Measurements from ENCODE around the gene L3MBTL3. TPM values are rescaled to one million over a fixed set of nuclear protein-coding genes. Genes with fewer than 3 reads are reported as not detected.

L3MBTL3 gene
- total RNA-seq, 2 experiments from 2014 or later = 5.4 to 9.3 TPM

DNA sequence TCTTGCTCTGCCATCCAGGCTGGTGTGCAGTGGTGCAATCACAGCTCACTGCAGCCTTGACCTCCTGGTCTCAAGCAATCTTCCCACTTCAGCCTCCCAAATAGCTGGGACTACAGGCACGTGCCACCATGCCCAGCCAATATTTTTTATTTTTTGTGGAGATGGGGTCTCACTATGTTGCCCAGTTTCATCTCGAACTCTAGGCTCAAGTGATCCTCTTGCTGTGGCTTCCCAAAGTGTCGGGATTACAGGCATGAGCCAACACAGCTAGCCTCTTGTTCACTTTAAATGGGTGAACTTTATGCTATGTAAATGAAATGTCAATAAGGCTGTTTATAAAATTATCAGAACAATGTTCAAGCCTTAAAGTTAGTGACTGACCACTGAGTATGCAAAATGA lies 167.3 kb downstream of the L3MBTL3 start:
- no peak for ATAC-seq
- no peak overlapping the region for H3K27ac Mint-ChIP-seq
- peaks cover 13% of the 10 kb centered on the region for H3K36me3 Mint-ChIP-seq (ENCODE audit: low read depth)
- intact Hi-C loops (cut with DNase I, micrococcal nuclease) = loop anchor here in 1 of 2 experiments (2.0 to 5.0 kb wide), 2 partner anchors 37 to 48 kb away; partner anchors contain the start of gene SAMD3
- no peak overlapping the region for H3K4me3 Mint-ChIP-seq
- no peak for DNase-seq
- CTCF ChIA-PET = interaction anchor here (1.6 kb wide), 1 partner anchor 8 kb away, joined by 3 read pairs; no protein-coding TSS in a partner anchor
- POLR2A ChIA-PET = no interaction called here
- H3K4me1 Mint-ChIP-seq = peaks cover 61% of the 10 kb centered on the region
- no peaks in the 10 kb centered on the region for H3K9me3 Mint-ChIP-seq (ENCODE audit: low read depth)
- no peaks in the 10 kb centered on the region for H3K27me3 Mint-ChIP-seq

DNA sequence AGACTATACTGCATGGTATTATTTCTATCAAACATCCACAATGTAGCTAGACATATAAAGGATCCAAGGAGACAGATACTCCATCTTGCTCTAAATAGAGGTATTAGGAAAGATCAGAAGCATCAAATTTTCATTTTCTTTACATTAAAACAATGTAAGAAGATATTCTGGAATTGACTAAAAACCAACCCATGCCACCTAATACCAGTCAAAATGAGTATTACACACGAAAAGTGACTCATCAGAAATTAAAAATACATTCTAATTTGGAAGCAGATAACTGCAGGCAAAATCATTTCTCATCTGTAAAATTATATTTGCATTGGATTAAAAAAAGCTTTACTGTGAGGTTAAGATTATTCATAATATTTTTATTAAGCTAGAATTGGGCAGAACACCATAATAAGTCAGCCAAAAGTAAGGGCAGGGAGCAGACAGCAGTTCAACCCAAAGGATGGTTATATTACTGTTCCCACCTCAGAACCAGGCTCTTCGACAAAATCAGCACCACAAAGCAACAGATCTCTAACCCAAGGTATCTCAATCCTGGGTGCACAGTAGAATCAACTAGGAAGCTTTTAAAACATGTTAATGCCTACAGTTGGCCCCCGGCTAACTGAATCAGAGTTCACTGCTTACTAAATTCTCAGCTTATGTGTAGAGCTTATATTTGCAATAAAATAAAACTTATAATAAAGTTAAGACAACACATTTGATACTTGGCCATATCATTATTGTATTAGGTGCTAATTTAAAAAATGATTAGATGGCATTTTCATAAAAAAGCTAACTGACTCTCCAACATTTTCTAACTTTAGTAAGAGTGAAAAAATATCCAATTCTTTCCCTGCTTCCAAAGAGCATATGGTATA lies 169.2 kb downstream of the L3MBTL3 start:
- H3K4me3 Mint-ChIP-seq = no peak overlapping the region
- peaks cover under 1% of the 10 kb centered on the region for H3K9me3 Mint-ChIP-seq (ENCODE audit: low read depth)
- POLR2A ChIA-PET = interaction anchor here (0.6 kb wide), 1 partner anchor 27 kb away, joined by 3 read pairs; no protein-coding TSS in a partner anchor
- H3K4me1 Mint-ChIP-seq = peaks cover 78% of the 10 kb centered on the region
- peak overlapping the region; percentile 34 for H3K27ac Mint-ChIP-seq
- ATAC-seq (peak; percentile 63), DNase-seq (no peak)
- H3K27me3 Mint-ChIP-seq = no peaks in the 10 kb centered on the region
- H3K36me3 Mint-ChIP-seq (ENCODE audit: low read depth) = peaks cover 17% of the 10 kb centered on the region
- intact Hi-C loops (cut with DNase I, micrococcal nuclease) = loop anchor here in 1 of 2 experiments (2.0 to 5.0 kb wide), 2 partner anchors 35 to 50 kb away; partner anchors contain the start of gene SAMD3
- CTCF ChIA-PET = interaction anchor here (0.6 to 1.4 kb wide), 7 partner anchors 12 to 100 kb away, joined by 3 to 6 read pairs (median 3); partner anchors contain the start of gene SAMD3

DNA sequence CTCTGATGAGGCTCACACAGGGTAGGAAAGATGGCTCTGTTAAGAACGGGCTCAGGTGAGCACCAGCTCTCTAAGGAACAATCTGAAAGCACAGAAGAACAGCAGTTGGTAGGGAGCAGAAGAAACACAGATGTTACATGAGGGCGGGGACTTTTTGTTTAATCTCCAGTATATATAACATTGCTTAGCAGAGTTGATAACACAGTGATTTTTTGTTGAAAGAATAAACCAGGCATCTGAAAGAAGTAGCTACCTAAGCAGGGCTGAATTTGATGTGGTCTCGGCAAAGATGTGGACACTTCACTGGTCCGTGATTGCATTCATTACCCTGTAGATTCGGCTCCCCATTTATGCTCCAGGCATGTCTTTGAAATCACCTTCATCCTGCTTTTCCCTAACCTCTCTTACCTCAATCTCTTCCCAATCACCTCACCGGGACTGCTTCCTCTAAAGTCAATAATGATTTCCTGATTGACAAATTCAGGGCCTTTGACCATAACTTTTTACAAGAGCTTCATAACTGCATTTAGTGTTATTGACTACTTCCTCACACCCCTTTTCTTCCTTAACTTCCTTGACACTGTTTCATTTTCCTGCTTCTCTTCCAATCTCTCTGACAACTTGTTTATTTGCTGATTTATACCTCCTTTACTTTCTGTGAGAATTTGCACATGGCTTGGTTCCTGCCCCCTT lies 170.0 kb downstream of the L3MBTL3 start:
- DNase-seq (no peak), ATAC-seq (no peak)
- peaks cover 23% of the 10 kb centered on the region for H3K36me3 Mint-ChIP-seq (ENCODE audit: low read depth)
- no peaks in the 10 kb centered on the region for H3K27me3 Mint-ChIP-seq
- no peak overlapping the region for H3K4me3 Mint-ChIP-seq
- no peak overlapping the region for H3K27ac Mint-ChIP-seq
- POLR2A ChIA-PET = interaction anchor here (0.6 kb wide), 1 partner anchor 26 kb away, joined by 3 read pairs; no protein-coding TSS in a partner anchor
- intact Hi-C loops (cut with DNase I, micrococcal nuclease) = loop anchor here in 1 of 2 experiments (5.0 kb wide), 1 partner anchor 51 kb away; no protein-coding TSS in a partner anchor
- H3K9me3 Mint-ChIP-seq (ENCODE audit: low read depth) = peaks cover 2% of the 10 kb centered on the region
- peaks cover 80% of the 10 kb centered on the region for H3K4me1 Mint-ChIP-seq
- CTCF ChIA-PET = interaction anchor here (0.6 to 1.6 kb wide), 7 partner anchors 9 to 100 kb away, joined by 3 to 10 read pairs (median 4); partner anchors contain the start of gene SAMD3

DNA sequence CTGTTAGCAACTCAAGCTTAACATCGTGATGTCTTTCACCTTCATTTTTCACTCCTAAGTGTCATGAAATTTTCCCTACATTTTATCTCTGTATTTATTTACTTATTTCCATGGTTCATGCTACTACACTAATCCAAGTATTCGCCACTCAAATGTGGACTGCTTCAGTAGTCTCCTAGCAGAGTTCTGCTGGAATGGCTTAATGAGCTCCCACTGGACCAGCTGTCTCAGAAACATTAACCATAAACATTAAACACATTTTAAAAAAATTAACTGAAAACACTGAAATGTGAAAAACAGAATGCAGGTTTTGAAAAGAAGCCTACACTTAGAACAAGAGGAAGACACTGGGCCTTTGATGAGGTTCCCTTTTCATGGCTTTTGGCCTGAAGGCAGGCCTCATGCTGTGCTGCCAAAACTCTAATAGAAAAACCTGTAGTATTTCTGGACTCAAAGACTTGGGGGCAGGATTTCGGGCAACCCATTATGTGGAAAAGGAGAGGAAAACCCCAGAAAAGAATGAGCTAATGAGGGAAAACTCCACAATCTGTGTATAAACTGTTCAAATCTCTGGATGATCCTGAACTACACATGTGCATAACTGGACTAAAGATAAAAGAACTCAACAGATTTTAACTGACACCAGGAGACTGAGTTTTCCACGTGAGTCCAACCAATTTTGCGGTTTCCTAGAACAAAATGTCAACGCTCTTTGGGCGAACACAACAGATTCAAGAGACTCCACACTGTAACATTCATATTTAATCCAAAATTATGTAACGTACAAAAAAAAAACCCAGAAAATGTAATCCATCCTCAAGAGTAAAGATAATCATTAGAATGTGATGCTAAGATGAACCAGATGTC lies 171.4 kb downstream of the L3MBTL3 start:
- Mint-ChIP-seq H3K4me1 (peaks cover 76% of the 10 kb centered on the region), H3K4me3 (no peak overlapping the region), H3K27ac (peak overlapping the region; percentile 13), H3K36me3 (ENCODE audit: low read depth) (peaks cover 26% of the 10 kb centered on the region), H3K27me3 (no peaks in the 10 kb centered on the region), H3K9me3 (ENCODE audit: low read depth) (peaks cover 2% of the 10 kb centered on the region)
- ChIA-PET CTCF (interaction anchor here (0.7 to 1.6 kb wide), 2 partner anchors 10 to 33 kb away, joined by 3 to 10 read pairs; partner anchors contain the start of gene SAMD3), POLR2A (no interaction called here)
- intact Hi-C loops (cut with DNase I, micrococcal nuclease) = loop anchor here in 1 of 2 experiments (5.0 kb wide), 1 partner anchor 52 kb away; no protein-coding TSS in a partner anchor
- no peak for ATAC-seq
- no peak for DNase-seq

Other genes with a start within 250 kb of the L3MBTL3 start
- not detected for gene TMEM244, start 157.3 kb upstream of the L3MBTL3 start, total RNA-seq
- gene SAMD3, start 204.4 kb downstream of the L3MBTL3 start, total RNA-seq = 1 to 10 TPM; 1.8 to 2.4 TPM